HG03095 (cell line): ENCODE results near the gene FGFRL1.

ENCODE experiments used
- ATAC-seq: cut with Tn5 transposase; IDR thresholded peaks from one replicate; pipeline ENCODE4 v1.9.1; 2021; ENCODE audit warnings: moderate library complexity; ENCODE audit not compliant: unreplicated experiment

Gene FGFRL1

GRCh38 chr4:1004071-1004418, 7.4 kb upstream of the FGFRL1 start:
- ATAC-seq, result no peak

GRCh38 chr4:1004557-1005485, 6.6 kb upstream of the FGFRL1 start:
- no peak for ATAC-seq

DNA sequence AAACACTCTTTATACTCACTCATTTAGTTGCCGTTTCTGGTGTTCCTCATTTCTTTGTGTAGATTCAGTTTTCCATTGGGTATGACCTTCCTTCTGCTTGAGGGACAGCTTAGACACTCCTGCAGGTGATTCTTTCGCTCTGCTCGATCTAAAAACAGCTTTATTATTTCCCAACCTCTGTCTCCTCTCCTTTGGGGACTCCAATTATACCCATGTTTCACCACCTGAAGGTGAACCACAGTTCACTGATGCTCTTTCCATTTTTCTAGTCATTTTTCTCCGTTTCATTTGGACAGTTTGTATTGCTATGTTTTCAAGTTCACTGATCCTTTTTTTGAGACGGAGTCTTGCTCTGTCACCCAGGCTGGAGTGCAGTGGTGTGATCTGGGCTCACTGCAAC, 4.6 kb upstream of the FGFRL1 start:
- no peak for ATAC-seq

DNA sequence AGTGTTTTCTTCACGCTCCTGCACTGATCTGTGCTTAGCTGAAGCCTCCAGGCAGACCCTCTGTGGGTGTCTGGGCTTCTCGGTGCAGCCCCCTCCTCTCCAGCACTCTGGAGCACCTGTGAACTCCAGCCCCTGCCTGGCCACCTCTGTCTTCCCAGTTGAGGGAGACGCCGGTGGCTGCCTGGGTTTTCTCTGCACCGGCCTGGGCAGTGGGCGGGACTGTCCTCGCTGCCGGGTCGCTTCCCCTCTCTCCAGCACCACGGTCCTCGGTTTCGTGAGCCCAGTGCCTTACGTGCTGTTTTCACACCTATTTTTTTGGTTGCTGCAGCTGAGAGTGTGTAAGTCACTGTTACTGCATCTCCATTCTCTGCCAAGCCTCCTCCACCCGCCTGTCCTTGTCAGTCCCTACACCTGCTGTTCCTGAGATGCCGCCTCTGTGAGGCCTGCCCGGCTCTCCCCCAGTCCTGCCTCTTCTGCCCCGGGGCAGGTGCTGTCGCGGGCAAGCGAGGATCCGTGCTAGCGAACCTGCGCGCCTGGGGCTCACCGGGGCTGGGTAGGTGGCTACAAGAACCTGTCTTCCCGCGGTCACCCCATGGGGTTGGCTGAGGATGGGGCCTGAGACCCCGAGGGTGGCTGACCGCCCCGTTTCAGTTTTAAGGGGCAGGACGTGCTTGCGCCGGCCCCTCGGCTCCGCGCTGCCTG, 2.4 kb upstream of the FGFRL1 start:
- no peak for ATAC-seq

DNA sequence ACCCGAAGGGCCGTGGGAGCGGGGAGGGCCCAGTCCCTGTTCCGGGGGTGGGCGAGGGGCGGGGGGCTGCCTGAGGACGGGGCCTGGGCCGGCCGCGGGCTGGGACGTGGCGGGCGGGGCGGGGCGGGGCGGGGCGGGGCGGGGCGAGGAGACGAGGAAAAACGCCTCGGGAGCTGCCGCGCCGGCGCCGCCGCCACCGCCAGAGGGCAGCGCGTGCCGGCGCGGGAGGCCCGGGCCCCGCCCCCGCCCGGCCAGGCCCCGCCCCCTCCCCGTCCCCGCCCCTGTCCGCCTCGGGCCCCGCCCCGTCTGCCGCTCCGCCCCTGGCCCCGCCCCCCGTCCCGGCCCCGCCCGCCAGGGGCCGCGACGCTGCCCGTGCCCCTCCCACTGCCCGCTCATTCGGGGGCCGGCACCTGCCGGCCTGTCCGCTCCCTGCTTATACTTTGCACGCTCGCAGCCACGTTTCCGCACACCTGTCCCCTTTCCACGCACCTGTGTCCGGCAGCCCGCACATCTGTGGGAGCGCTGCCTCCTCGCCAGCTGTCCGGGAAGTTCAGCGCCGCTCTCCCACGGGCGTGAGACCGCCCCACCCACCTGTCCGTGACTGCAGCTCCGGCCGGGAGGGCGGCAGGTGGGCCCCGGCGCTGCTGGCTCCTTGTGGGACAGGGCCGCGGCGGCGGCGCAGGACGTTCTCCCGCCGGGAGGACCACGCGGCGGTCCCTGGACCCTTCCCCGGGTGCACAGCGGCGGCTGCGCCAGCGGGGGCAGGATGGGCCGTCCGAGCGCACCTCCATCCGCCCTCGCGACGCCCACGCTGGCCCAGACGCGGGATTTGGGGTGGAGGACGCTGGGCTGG, 1.7 kb upstream of the FGFRL1 start:
- ATAC-seq, result no peak

- ATAC-seq, result no peak
These were observed 918 bp upstream of the FGFRL1 start for GRCh38 chr4:1010395-1011021.

- ATAC-seq, result no peak
These were observed 224 bp downstream of the FGFRL1 start for GRCh38 chr4:1011666-1012033.

- ATAC-seq, result no peak
These were observed 761 bp downstream of the FGFRL1 start for GRCh38 chr4:1012034-1012739.

DNA sequence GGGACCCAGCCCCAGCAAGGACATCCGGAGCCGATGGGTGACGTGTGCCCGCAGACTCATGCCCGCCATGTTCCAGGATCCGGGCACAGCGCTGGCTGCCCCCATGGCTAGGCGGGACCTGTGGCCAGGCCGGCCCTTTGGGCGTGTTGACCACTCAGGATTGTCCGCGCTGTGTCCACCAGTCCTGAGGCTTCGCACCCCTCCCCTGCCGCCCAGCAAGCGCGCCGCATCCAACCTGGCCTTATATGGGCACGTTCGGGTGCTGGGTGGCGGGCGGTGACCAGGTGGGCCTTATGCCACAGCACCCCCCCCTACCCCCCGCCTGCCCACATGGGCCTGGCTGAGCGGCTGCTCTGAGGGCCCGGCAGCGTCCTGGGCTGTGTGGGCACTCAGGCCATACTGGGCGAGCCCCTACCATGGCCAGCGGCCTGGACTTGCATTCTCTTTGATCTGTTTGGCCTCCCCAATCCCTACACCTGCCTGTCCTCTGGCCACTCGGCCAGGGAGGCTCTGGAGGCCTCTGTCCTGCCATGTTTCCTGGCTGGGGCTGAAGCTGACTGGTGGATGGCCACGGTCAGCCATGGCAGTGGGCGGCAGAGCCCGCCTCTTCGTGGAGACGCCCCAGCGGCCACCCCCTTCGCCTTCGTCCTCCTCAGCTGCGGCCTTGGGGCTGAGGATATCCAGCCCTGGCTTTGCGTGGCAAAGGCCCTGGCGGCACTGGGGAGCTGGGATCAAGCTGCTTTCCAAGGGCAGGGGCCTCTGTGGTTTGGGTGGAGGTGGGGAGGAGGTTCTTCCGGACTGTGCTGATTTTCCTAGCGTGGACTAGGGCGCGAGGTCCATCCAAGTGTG, 2.0 kb downstream of the FGFRL1 start:
- ATAC-seq, result no peak

- no peak for ATAC-seq
These were observed 3.1 kb downstream of the FGFRL1 start for GRCh38 chr4:1014291-1015167.

- ATAC-seq, result no peak
These were observed 3.8 kb downstream of the FGFRL1 start for GRCh38 chr4:1015179-1015578.

GRCh38 chr4:1015746-1016145, 4.3 kb downstream of the FGFRL1 start:
- no peak for ATAC-seq

- ATAC-seq, result no peak
These were observed 5.8 kb downstream of the FGFRL1 start for GRCh38 chr4:1017211-1017610.

DNA sequence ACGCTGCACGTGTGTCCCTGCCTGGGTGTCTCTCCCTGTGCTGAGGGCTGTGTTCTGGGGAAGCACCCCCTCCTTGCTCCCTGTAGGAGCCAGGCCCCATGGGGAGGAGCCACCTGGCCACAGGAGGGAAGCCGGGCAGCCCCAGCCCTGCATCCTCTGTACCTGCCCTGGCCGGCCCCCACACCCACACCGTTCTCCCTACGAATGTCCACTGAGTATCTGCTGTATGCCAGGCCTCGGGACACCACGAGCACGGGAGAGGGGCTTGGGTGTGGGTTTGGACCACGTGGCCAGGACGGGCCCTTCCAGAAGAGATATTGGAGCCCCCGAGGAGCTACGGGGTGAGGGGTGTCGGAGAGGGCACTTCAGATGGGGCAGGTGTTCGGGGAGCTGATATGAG, 6.3 kb downstream of the FGFRL1 start:
- no peak for ATAC-seq

- no peak for ATAC-seq
These were observed 7.0 kb downstream of the FGFRL1 start for GRCh38 chr4:1018147-1019020.

DNA sequence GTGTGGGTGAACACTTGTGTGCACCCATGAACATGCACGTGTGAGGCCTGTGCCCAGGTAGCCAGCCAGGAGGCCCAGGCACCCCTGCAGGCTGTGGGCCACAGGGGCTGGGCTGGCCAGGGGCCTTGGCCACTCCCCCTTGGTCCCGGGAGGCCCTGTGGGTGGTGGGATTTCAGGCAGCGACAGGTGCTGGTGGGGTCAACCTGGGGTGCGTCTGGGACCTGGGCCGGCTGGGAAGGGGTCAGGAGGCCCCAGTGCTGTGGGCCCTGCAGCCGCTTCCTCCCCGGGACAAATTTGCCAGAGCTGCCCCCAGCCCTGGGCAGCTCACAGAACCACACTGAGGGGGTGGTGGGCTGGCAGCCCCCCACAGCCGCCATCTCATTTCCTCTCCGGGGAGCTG, 7.9 kb downstream of the FGFRL1 start:
- ATAC-seq, result no peak

GRCh38 chr4:1019729-1020470, 8.5 kb downstream of the FGFRL1 start:
- no peak for ATAC-seq
